DND-41 (cell line): Measurements from ENCODE around the gene RNASE4.

Experiments used
- ATAC-seq: fragments of 200-7000 bp; cut with Tn5 transposase; 3 replicates; pipeline ENCODE4 v1.9.1; 2021; ENCODE audit warnings: low read depth; ENCODE audit not compliant: insufficient read depth
- DNase-seq: peaks from one replicate; pipeline ENCODE4 v3.0.0-alpha.2; 2020
- H2AFZ ChIP-seq: 2 replicates; pipeline ENCODE4 v1.6.0; 2012; ENCODE audit warnings: low read depth, low read length
- H3K27ac ChIP-seq: 2 replicates; pipeline ENCODE4 v1.5.1; 2012; ENCODE audit warnings: low read length, inconsistent platforms
- H3K27me3 ChIP-seq: fragments of 200-600 bp; sonication (generic); 2 replicates; pipeline ENCODE4 v1.6.0; 2012; ENCODE audit warnings: low read length, mild to moderate bottlenecking, inconsistent platforms; ENCODE audit not compliant: insufficient read depth, poor library complexity
- H3K36me3 ChIP-seq: 2 replicates; pipeline ENCODE4 v1.5.1; 2012; ENCODE audit warnings: low read length, inconsistent platforms; ENCODE audit not compliant: insufficient read depth
- H3K4me1 ChIP-seq: 2 replicates; pipeline ENCODE4 v1.5.1; 2012; ENCODE audit warnings: mild to moderate bottlenecking, low read length; ENCODE audit not compliant: insufficient read depth
- H3K4me2 ChIP-seq: 2 replicates; pipeline ENCODE4 v1.6.0; 2012; ENCODE audit warnings: mild to moderate bottlenecking, moderate library complexity, low read length, inconsistent platforms; ENCODE audit not compliant: insufficient read depth
- H3K4me3 ChIP-seq, 2 experiments: fragments of 200-600 bp in 1 of 2; shearing (Covaris generic) in 1 of 2; 2 replicates each; pipeline ENCODE4 v1.5.1; 2012 to 2016; ENCODE audit warnings: inconsistent platforms in 2 of 2, low read length in 2 of 2, mild to moderate bottlenecking in 2 of 2, low read depth in 1 of 2, moderate library complexity in 1 of 2
- H3K79me2 ChIP-seq: 2 replicates; pipeline ENCODE4 v1.6.0; 2012; ENCODE audit warnings: low read length, inconsistent platforms; ENCODE audit not compliant: insufficient read depth
- H3K9ac ChIP-seq: 2 replicates; pipeline ENCODE4 v1.6.0; 2012; ENCODE audit warnings: low read depth, mild to moderate bottlenecking, inconsistent platforms, low read length, moderate library complexity
- H3K9me3 ChIP-seq: 2 replicates; pipeline ENCODE4 v1.5.1; 2012; ENCODE audit warnings: low read length, moderate library complexity, mild to moderate bottlenecking, inconsistent platforms; ENCODE audit not compliant: insufficient read depth, severe bottlenecking
- H4K20me1 ChIP-seq: 2 replicates; pipeline ENCODE4 v1.6.0; 2012; ENCODE audit warnings: low read length; ENCODE audit not compliant: insufficient read depth
- EZH2 ChIP-seq: IDR thresholded peaks from 3 replicates; pipeline ENCODE4 v1.6.1; 2012; ENCODE audit warnings: borderline replicate concordance, low read depth, mild to moderate bottlenecking, moderate library complexity, low read length, inconsistent platforms; ENCODE audit not compliant: severe bottlenecking
- TF ChIP-seq, protein P1 (sequence below): IDR thresholded peaks from 2 replicates; pipeline ENCODE4 v1.5.1; 2012; ENCODE audit warnings: borderline replicate concordance, low read length, moderate library complexity, mild to moderate bottlenecking; ENCODE audit not compliant: poor library complexity, severe bottlenecking; ENCODE audit errors: extremely low read depth

The RNASE4 gene

DNA sequence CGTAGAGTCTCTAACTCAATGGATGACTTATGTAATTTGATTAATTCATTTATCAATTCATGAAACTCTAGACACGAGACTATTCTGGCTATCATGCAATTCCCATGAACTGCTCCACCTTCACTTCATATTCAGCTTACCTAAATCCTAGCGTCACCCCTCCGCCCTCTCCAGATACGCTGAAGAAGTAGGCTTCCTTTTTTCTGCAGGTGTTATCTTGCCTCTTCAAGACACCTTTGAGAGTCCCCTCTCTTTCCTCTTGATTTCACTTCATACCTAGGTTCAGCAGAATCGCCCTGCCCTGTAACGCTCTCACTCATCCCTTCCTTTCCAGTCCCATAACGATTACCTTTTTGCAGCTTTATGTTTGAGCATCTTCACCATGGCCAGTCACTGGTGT, 4.0 kb upstream of the RNASE4 start:
- no peak for TF ChIP-seq EZH2
- TF ChIP-seq, protein P1, sequence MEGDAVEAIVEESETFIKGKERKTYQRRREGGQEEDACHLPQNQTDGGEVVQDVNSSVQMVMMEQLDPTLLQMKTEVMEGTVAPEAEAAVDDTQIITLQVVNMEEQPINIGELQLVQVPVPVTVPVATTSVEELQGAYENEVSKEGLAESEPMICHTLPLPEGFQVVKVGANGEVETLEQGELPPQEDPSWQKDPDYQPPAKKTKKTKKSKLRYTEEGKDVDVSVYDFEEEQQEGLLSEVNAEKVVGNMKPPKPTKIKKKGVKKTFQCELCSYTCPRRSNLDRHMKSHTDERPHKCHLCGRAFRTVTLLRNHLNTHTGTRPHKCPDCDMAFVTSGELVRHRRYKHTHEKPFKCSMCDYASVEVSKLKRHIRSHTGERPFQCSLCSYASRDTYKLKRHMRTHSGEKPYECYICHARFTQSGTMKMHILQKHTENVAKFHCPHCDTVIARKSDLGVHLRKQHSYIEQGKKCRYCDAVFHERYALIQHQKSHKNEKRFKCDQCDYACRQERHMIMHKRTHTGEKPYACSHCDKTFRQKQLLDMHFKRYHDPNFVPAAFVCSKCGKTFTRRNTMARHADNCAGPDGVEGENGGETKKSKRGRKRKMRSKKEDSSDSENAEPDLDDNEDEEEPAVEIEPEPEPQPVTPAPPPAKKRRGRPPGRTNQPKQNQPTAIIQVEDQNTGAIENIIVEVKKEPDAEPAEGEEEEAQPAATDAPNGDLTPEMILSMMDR, result no peak
- Histone ChIP-seq H3K36me3 (no peaks in the 10 kb centered on the region), H3K79me2 (no peaks in the 10 kb centered on the region), H3K9me3 (no peaks in the 10 kb centered on the region), H4K20me1 (no peaks in the 10 kb centered on the region), H3K4me1 (peaks cover 40% of the 10 kb centered on the region), H2AFZ (peak overlapping the region; percentile 91), H3K9ac (peak overlapping the region; percentile 96), H3K4me3 (peak overlapping the region; percentile 79 to 83; a peak in 3 of 4 replicates), H3K27me3 (peaks cover 7% of the 10 kb centered on the region), H3K4me2 (peak overlapping the region; percentile 93), H3K27ac (peak overlapping the region; percentile 97)
- ATAC-seq, result no peak
- DNase-seq, result no peak

DNA sequence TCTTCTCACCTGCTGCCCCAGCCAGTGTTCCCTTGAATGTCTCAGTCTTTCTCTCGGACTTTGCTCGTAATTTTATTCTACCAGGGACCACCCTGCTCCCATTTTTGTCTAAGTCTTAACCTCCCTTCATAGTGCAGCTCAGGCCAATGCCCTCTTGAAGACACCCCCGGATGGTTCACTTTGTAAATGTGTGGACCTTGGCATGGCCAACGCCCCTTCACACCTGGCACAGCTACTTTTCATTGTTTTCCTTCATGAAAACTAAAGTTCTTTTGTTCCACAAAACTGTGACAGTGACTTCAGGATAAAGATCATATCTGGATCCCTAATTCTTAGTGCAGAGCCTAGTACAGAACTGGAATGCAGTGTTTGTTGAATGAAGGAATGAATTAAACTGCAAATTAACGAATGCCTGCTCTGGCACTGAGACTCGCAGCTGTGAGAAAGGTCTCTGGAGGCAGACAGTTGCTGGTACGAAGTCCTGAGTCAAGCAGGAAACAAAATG, 3.5 kb upstream of the RNASE4 start:
- Histone ChIP-seq H3K9ac (peak overlapping the region; percentile 96), H3K4me3 (peak overlapping the region; percentile 79 to 83; a peak in 3 of 4 replicates), H3K9me3 (no peaks in the 10 kb centered on the region), H3K27ac (peak overlapping the region; percentile 97), H3K4me2 (peak overlapping the region; percentile 93), H4K20me1 (no peaks in the 10 kb centered on the region), H3K4me1 (peaks cover 44% of the 10 kb centered on the region), H3K79me2 (no peaks in the 10 kb centered on the region), H3K36me3 (no peaks in the 10 kb centered on the region), H3K27me3 (peaks cover 4% of the 10 kb centered on the region), H2AFZ (peak overlapping the region; percentile 91)
- no peak for TF ChIP-seq EZH2
- TF ChIP-seq, protein P1, result no peak
- no peak for DNase-seq
- peak; percentile 48 for ATAC-seq

DNA sequence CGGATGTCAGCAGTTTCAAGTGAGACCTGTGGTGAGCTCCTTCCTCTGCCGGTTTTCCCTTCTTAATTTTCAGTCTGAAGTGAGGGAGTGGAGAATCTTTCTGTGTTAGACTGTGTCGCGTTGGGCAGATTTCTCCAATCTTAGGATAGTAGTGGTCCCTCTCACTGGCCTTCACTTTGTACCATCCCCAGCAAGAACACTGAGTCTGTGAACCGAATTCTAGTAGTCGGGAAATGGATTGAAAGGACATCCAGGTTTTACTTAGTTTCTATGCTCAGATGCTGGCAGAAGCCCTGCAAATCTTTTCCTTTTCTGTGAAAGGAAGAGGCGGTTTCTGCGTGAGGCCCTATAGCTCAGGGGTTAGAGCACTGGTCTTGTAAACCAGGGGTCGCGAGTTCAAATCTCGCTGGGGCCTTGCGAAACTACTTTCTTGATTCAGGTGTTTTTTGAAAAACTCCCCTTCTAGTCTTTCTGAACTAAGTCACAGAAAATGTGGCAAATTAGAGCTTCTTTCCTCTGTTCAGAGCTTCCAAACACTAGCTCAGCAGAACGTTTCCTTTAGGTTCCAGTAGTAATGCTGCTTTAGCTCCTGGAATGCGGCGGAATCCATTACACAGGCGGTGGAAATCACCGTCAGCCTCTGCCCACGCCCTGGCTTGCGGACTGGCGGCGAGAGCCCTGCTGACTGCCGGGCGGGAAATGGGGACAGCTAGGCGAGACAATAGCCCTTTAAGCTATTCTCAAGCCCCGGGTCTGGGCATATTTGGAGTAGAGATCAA, 2.8 kb upstream of the RNASE4 start:
- Histone ChIP-seq H3K79me2 (no peaks in the 10 kb centered on the region), H3K27ac (peak overlapping the region; percentile 97)
- ATAC-seq, result peak; percentile 33

More for the DNA sequence above, 2.8 kb upstream of the RNASE4 start:
- H3K4me1 ChIP-seq, result peaks cover 44% of the 10 kb centered on the region
- TF ChIP-seq, protein P1, result no peak
- no peak for TF ChIP-seq EZH2
- H2AFZ ChIP-seq, result peak overlapping the region; percentile 91
- H3K4me3 ChIP-seq, result peak overlapping the region; percentile 79 to 83
- H3K36me3 ChIP-seq, result no peaks in the 10 kb centered on the region
- DNase-seq, result peak; percentile 89
- H3K4me2 ChIP-seq, result peak overlapping the region; percentile 93
- H3K9ac ChIP-seq, result peak overlapping the region; percentile 96
- no peaks in the 10 kb centered on the region for H4K20me1 ChIP-seq
- H3K9me3 ChIP-seq, result no peaks in the 10 kb centered on the region
- no peaks in the 10 kb centered on the region for H3K27me3 ChIP-seq
